ENCODE results near the gene ATP11A.
"Not testable (repeated sequence)": the region's sequence is repeated elsewhere in the genome, so short reads cannot be mapped to it uniquely, and the experiment has no call there.

The ATP11A gene

GRCh38 chr13:112779856-112780604 lies 90.2 kb downstream of the ATP11A start:
- DNase-seq = no peak

- no peak for DNase-seq
These were observed 91.4 kb downstream of the ATP11A start for GRCh38 chr13:112781287-112781686.

GRCh38 chr13:112781881-112782361 lies 92.1 kb downstream of the ATP11A start:
- DNase-seq = no peak

GRCh38 chr13:112782429-112783010 lies 92.7 kb downstream of the ATP11A start:
- DNase-seq = no peak

- DNase-seq = peak; percentile 26
These were observed 93.5 kb downstream of the ATP11A start for GRCh38 chr13:112783135-112783977.

GRCh38 chr13:112783978-112784371 lies 94.1 kb downstream of the ATP11A start:
- no peak for DNase-seq

- no peak for DNase-seq
These were observed 95.1 kb downstream of the ATP11A start for GRCh38 chr13:112784811-112785482.

- DNase-seq = no peak
These were observed 95.6 kb downstream of the ATP11A start for GRCh38 chr13:112785483-112785856.

GRCh38 chr13:112786810-112787209 lies 97.0 kb downstream of the ATP11A start:
- DNase-seq = not testable (repeated sequence)

- no peak for DNase-seq
These were observed 101.2 kb downstream of the ATP11A start for GRCh38 chr13:112790735-112791641.

GRCh38 chr13:112791663-112792440 lies 102.0 kb downstream of the ATP11A start:
- DNase-seq = no peak

GRCh38 chr13:112792511-112792910 lies 102.7 kb downstream of the ATP11A start:
- no peak for DNase-seq

- no peak for DNase-seq
These were observed 104.0 kb downstream of the ATP11A start for GRCh38 chr13:112793545-112794445.

GRCh38 chr13:112795277-112795676 lies 105.4 kb downstream of the ATP11A start:
- DNase-seq = no peak

GRCh38 chr13:112796190-112796915 lies 106.5 kb downstream of the ATP11A start:
- DNase-seq = no peak

- no peak for DNase-seq
These were observed 109.6 kb downstream of the ATP11A start for GRCh38 chr13:112799394-112799793.

- no peak for DNase-seq
These were observed 110.2 kb downstream of the ATP11A start for GRCh38 chr13:112800057-112800456.

- DNase-seq = not testable (repeated sequence)
These were observed 111.0 kb downstream of the ATP11A start for GRCh38 chr13:112800807-112801206.

- no peak for DNase-seq
These were observed 113.0 kb downstream of the ATP11A start for GRCh38 chr13:112802802-112803195.

Measured in GF-D8 (cell line).